A673 (cell line): ENCODE data around the gene AKAP7.

Source experiments
- EZH2 ChIP-seq: fragments of 200-600 bp; sonication (generic); IDR thresholded peaks from 2 replicates; pipeline ENCODE4 v1.6.1; 2017; ENCODE audit warnings: borderline replicate concordance, low read depth, mild to moderate bottlenecking, mixed read lengths, antibody characterized with exemption, low read length; ENCODE audit not compliant: poor library complexity, severe bottlenecking
- TF ChIP-seq, protein P1 (sequence below): fragments of 300-800, 200-600 bp; sonication (generic); conservative IDR thresholded peaks from 2 replicates; pipeline ENCODE4 v1.5.1; 2017; ENCODE audit warnings: low read depth, mild to moderate bottlenecking, antibody characterized with exemption, low read length, moderate library complexity, mixed read lengths

DNA sequence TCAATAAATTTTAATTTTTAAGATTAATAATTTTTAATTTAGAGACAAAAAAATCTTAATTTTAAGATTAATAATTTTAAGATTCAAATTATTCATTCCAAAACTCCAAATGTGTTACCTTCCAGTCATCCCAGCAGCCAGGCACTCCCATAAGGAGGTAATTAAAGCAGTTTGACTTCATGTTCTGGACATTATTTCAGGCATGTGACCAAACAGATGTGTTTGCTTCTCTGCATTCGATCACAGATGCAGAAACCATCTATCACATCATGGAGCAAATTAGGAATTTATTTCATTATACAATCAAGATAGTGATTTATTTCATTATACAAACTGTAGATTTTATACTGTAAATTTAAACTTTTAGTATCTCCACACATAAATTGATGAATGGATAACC, 150.3 kb downstream of the AKAP7 start:
- TF ChIP-seq, protein P1, sequence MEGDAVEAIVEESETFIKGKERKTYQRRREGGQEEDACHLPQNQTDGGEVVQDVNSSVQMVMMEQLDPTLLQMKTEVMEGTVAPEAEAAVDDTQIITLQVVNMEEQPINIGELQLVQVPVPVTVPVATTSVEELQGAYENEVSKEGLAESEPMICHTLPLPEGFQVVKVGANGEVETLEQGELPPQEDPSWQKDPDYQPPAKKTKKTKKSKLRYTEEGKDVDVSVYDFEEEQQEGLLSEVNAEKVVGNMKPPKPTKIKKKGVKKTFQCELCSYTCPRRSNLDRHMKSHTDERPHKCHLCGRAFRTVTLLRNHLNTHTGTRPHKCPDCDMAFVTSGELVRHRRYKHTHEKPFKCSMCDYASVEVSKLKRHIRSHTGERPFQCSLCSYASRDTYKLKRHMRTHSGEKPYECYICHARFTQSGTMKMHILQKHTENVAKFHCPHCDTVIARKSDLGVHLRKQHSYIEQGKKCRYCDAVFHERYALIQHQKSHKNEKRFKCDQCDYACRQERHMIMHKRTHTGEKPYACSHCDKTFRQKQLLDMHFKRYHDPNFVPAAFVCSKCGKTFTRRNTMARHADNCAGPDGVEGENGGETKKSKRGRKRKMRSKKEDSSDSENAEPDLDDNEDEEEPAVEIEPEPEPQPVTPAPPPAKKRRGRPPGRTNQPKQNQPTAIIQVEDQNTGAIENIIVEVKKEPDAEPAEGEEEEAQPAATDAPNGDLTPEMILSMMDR = no peak
- no peak for TF ChIP-seq EZH2
